ENCODE data around the gene UFSP2.

GRCh38 chr4:185399466-185399865 is 26.3 kb downstream of the UFSP2 start:
- TF ChIP-seq YY1 (IDR thresholded peaks at IDR 0.05; ENCODE audit: insufficient read depth, insufficient read length) (no peak), ZNF274 (IDR thresholded peaks at IDR 0.05; ENCODE audit: low read depth, low read length) (no peak)
